A549 (cell line): ENCODE data around the gene FAM120A. TPM values are rescaled to one million over a fixed set of nuclear protein-coding genes. Genes with fewer than 3 reads are reported as not detected.

Experiments
- ATAC-seq, 2 experiments: fragments of 200-7000 bp in 1 of 2; fragments of >200 bp in 1 of 2; cut with Nextera tagmentation in 1 of 2; cut with Tn5 transposase in 1 of 2; 3 replicates each; pipeline versions ENCODE4 v1.8.0 to v1.9.1; 2018 to 2020; ENCODE audit warnings: mild to moderate bottlenecking in 1 of 2, moderate library complexity in 1 of 2
- CTCF ChIA-PET: fragments of 300-600 bp; sonication (Branson Sonifier 250); formaldehyde crosslinking; extraction: SDS; loops from one replicate; lab custom pipeline; 2021; ENCODE audit warnings: antibody characterized with exemption, inconsistent platforms; lab: Yijun Ruan, JAX
- POLR2A ChIA-PET: fragments of 350-600 bp; formaldehyde crosslinking; extraction: SDS; loops from one replicate; lab custom pipeline; 2021; ENCODE audit warnings: antibody characterized with exemption, inconsistent platforms; lab: Yijun Ruan, JAX
- DNase-seq, 2 experiments: peaks; one replicate each; pipeline versions ENCODE4 v3.0.0 to v3.0.0-alpha.2; 2011 to 2016; ENCODE audit warnings: low read depth in 1 of 2, low spot score in 1 of 2
- FAIRE-seq: peaks from 2 replicates; lab custom pipeline; 2011; peaks lifted over from hg19 to GRCh38; lab: Jason Lieb, UNC
- H3K27ac ChIP-seq, 2 experiments: fragments of >200 bp; sonication (Bioruptor Twin); formaldehyde crosslinking; 3 replicates each; pipeline ENCODE4 v1.5.1; 2016 to 2017
- H3K4me1 ChIP-seq: fragments of >200 bp; sonication (Bioruptor Twin); formaldehyde crosslinking; 3 replicates; pipeline ENCODE4 v1.6.1; 2016
- H3K4me2 ChIP-seq: fragments of >200 bp; sonication (Bioruptor Twin); formaldehyde crosslinking; 3 replicates; pipeline ENCODE4 v1.6.1; 2016
- H3K4me3 ChIP-seq: fragments of >200 bp; sonication (Bioruptor Twin); formaldehyde crosslinking; 3 replicates; pipeline ENCODE4 v1.5.1; 2016
- H3K9me3 ChIP-seq: fragments of >200 bp; sonication (Bioruptor Twin); formaldehyde crosslinking; 3 replicates; pipeline ENCODE4 v1.6.1; 2016
- BCL3 ChIP-seq: fragments of >200 bp; sonication (Bioruptor Twin); formaldehyde crosslinking; IDR thresholded peaks from 3 replicates; pipeline ENCODE4 v1.6.1; 2016
- CEBPB ChIP-seq, 2 experiments: fragments of >200 bp in 1 of 2; sonication (Bioruptor Twin) in 1 of 2; formaldehyde crosslinking in 1 of 2; IDR thresholded peaks; 2 replicates each; pipeline ENCODE4 v1.6.1; 2012 to 2016
- CHD4 ChIP-seq: fragments of 200-600 bp; sonication (generic); IDR thresholded peaks from 2 replicates; pipeline ENCODE4 v1.6.1; 2016; ENCODE audit warnings: antibody characterized with exemption, mild to moderate bottlenecking, borderline replicate concordance
- E2F6 ChIP-seq: IDR thresholded peaks from 2 replicates; pipeline ENCODE4 v1.6.1; 2012; ENCODE audit warnings: low read depth, borderline replicate concordance
- EHF ChIP-seq: fragments of 250-450 bp; sonication (Bioruptor Pico); IDR thresholded peaks from 2 replicates; pipeline ENCODE4 v1.5.0; 2020; ENCODE audit warnings: mild to moderate bottlenecking
- ELK1 ChIP-seq: fragments of 150-350 bp; IDR thresholded peaks from 2 replicates; pipeline ENCODE4 v1.6.1; 2014; ENCODE audit warnings: low read depth, mild to moderate bottlenecking, low read length
- FOSB ChIP-seq: fragments of 250-450 bp; sonication (Bioruptor Pico); IDR thresholded peaks from 2 replicates; pipeline ENCODE4 v1.5.0; 2020; ENCODE audit warnings: mild to moderate bottlenecking, moderate library complexity
- FOSL2 ChIP-seq, 2 experiments: fragments of 450-650 bp in 1 of 2; fragments of >200 bp in 1 of 2; sonication (Bioruptor Twin) in 1 of 2; formaldehyde crosslinking; IDR thresholded peaks; 2 replicates each; pipeline versions ENCODE4 v1.5.0 to v1.6.1; 2016 to 2020; ENCODE audit warnings: mild to moderate bottlenecking in 1 of 2, moderate library complexity in 1 of 2
- FOXS1 ChIP-seq: fragments of 250-450 bp; sonication (Bioruptor Pico); IDR thresholded peaks from 2 replicates; pipeline ENCODE4 v1.5.0; 2020; ENCODE audit warnings: mild to moderate bottlenecking, moderate library complexity
- HES2 ChIP-seq: fragments of >200 bp; sonication (Bioruptor Twin); formaldehyde crosslinking; IDR thresholded peaks from 2 replicates; pipeline ENCODE4 v1.6.1; 2016
- HOXB13 ChIP-seq: fragments of 250-450 bp; sonication (Bioruptor Pico); IDR thresholded peaks from 2 replicates; pipeline ENCODE4 v1.5.0; 2020; ENCODE audit warnings: low read depth, mild to moderate bottlenecking, moderate library complexity
- JUN ChIP-seq, 2 experiments: fragments of >200 bp; sonication (Bioruptor Twin); formaldehyde crosslinking; IDR thresholded peaks; 2 replicates in 1 of 2; 3 replicates in 1 of 2; pipeline ENCODE4 v1.6.1; 2016 to 2017
- MAZ ChIP-seq: fragments of 150-350 bp; IDR thresholded peaks from 2 replicates; pipeline ENCODE4 v1.6.1; 2014; ENCODE audit warnings: antibody characterized with exemption, low read depth, low read length, borderline replicate concordance
- NPAS2 ChIP-seq: fragments of 250-450 bp; sonication (Bioruptor Pico); IDR thresholded peaks from 2 replicates; pipeline ENCODE4 v1.8.0; 2022; ENCODE audit warnings: mild to moderate bottlenecking, moderate library complexity, borderline replicate concordance
- NR3C1 ChIP-seq: fragments of >200 bp; sonication (Bioruptor Twin); formaldehyde crosslinking; IDR thresholded peaks from 3 replicates; pipeline ENCODE4 v1.6.1; 2017
- POLR2AphosphoS2 ChIP-seq: conservative IDR thresholded peaks from 2 replicates; pipeline ENCODE4 v1.6.1; 2012; ENCODE audit warnings: low read length, improper control_type of control experiment, inconsistent platforms
- RAD21 ChIP-seq, 2 experiments: fragments of >200 bp in 1 of 2; sonication (Bioruptor Twin) in 1 of 2; formaldehyde crosslinking in 1 of 2; IDR thresholded peaks in 1 of 2; conservative IDR thresholded peaks in 1 of 2; 2 replicates in 1 of 2; 3 replicates in 1 of 2; pipeline ENCODE4 v1.6.1; 2012 to 2018; ENCODE audit warnings: inconsistent platforms in 1 of 2
- RARB ChIP-seq: fragments of 250-450 bp; sonication (Bioruptor Pico); IDR thresholded peaks from 2 replicates; pipeline ENCODE4 v1.8.0; 2021; ENCODE audit warnings: mild to moderate bottlenecking, moderate library complexity
- RCOR1 ChIP-seq: fragments of 150-350 bp; IDR thresholded peaks from 2 replicates; pipeline ENCODE4 v1.6.1; 2014; ENCODE audit warnings: antibody characterized with exemption, low read length, low read depth
- RNF2 ChIP-seq: fragments of 200-600 bp; sonication (generic); IDR thresholded peaks from 2 replicates; pipeline ENCODE4 v1.6.1; 2016; ENCODE audit warnings: low read depth, mild to moderate bottlenecking, antibody characterized with exemption, moderate library complexity, borderline replicate concordance
- SREBF2 ChIP-seq: fragments of 450-650 bp; IDR thresholded peaks from 2 replicates; pipeline ENCODE4 v1.6.1; 2014; ENCODE audit warnings: mild to moderate bottlenecking, moderate library complexity
- ZC3H11A ChIP-seq: fragments of 450-650 bp; IDR thresholded peaks from 2 replicates; pipeline ENCODE4 v1.6.1; 2014; ENCODE audit warnings: antibody characterized with exemption, mild to moderate bottlenecking
- ZNF302 ChIP-seq: fragments of 250-450 bp; sonication (Bioruptor Pico); IDR thresholded peaks from 2 replicates; pipeline ENCODE4 v1.9.0; 2021; ENCODE audit warnings: inconsistent platforms, mild to moderate bottlenecking, moderate library complexity
- ZSCAN20 ChIP-seq: fragments of 250-450 bp; sonication (Bioruptor Pico); IDR thresholded peaks from 2 replicates; pipeline ENCODE4 v1.8.0; 2022; ENCODE audit warnings: mild to moderate bottlenecking, moderate library complexity
- WGBS: methylation state at CpG from one replicate; pipeline ENCODE4 v1.1.6; 2017; ENCODE audit errors: missing lambda C conversion rate; 5-methylcytosine and 5-hydroxymethylcytosine counted together
- polyA plus RNA-seq, 4 experiments: library from polyadenylated mRNA; depleted of rRNA in 3 of 4; stranded (reverse); fragments of >200 nt; fragmentation: RNase III in 1 of 4; extraction: RNeasy Plus Mini Kit Qiagen cat#74134 plus additional on column Dnase treatment in 1 of 4; gene quantifications; 2 replicates in 3 of 4; 3 replicates in 1 of 4; pipeline ENCODE4 v1.2.3, GENCODE V29; 2011 to 2017

The FAM120A gene
- polyA plus RNA-seq, 2 of the 4 experiments (the other 2 are of a cell fraction), result 86.3 to 111 TPM

- TF ChIP-seq MAZ, result no peak
- no peak for TF ChIP-seq HES2
- TF ChIP-seq FOXS1 (CRISPR knock-in tag), result no peak
- no peak for TF ChIP-seq ELK1
- no peak for TF ChIP-seq E2F6
- no peak for TF ChIP-seq FOSB (CRISPR knock-in tag)
Measured at GRCh38 chr9:93588641-93589609, 137.4 kb downstream of the FAM120A start (continued).

GRCh38 chr9:93589688-93590087 lies 138.2 kb downstream of the FAM120A start:
- H3K4me3 ChIP-seq, result no peak overlapping the region
- peaks cover 8% of the 10 kb centered on the region for H3K9me3 ChIP-seq
- no peak for FAIRE-seq
- WGBS, result 87% methylated on average over 8 of the region's 8 CpGs
- no peak overlapping the region for H3K27ac ChIP-seq
- TF ChIP-seq RAD21 (conservative IDR thresholded peaks at IDR 0.05 in 1 of 2, IDR thresholded peaks at IDR 0.05 in 1 of 2), result no peak
- no peak for TF ChIP-seq FOSL2 (IDR thresholded peaks at IDR 0.05)
- TF ChIP-seq FOSL2 (CRISPR knock-in tag; IDR thresholded peaks at IDR 0.05), result no peak
- no peak for TF ChIP-seq MAZ
- no peak for TF ChIP-seq CHD4
- TF ChIP-seq HOXB13, result no peak
- no peak for TF ChIP-seq SREBF2
- TF ChIP-seq NR3C1, result no peak
- TF ChIP-seq CEBPB (IDR thresholded peaks at IDR 0.05), result no peak
- no peak for TF ChIP-seq ZSCAN20
- TF ChIP-seq BCL3, result no peak
- no peak for TF ChIP-seq JUN (IDR thresholded peaks at IDR 0.05)
- no peak for TF ChIP-seq EHF
- TF ChIP-seq RARB (CRISPR knock-in tag), result no peak
- no peak for TF ChIP-seq ZNF302 (CRISPR knock-in tag)
- TF ChIP-seq RNF2, result no peak
- no peak for TF ChIP-seq NPAS2 (CRISPR knock-in tag)
- TF ChIP-seq RCOR1, result no peak
- no peak for TF ChIP-seq POLR2AphosphoS2
- no peak for TF ChIP-seq ZC3H11A
- ChIA-PET POLR2A (no interaction called here), CTCF (interaction anchor here (0.5 to 1.2 kb wide), 2 partner anchors 11 to 94 kb away, joined by 3 read pairs; no protein-coding TSS in a partner anchor)
- no peak for ATAC-seq
- no peak for DNase-seq
- H3K4me2 ChIP-seq, result no peak overlapping the region
- peaks cover 7% of the 10 kb centered on the region; the same call in 1 of the 3 replicates for H3K4me1 ChIP-seq
